HUDEP-2 (cell line): Measurements from ENCODE around the gene CD86.
"Not testable (repeated sequence)": the region's sequence is repeated elsewhere in the genome, so short reads cannot be mapped to it uniquely, and the experiment has no call there.

Experiments used
- DNase-seq, 76 experiments: peaks; one replicate each; lab custom pipeline; 2025; ENCODE audit not compliant: unreplicated experiment in 76 of 76; lab: John Stamatoyannopoulos, UW

The CD86 gene, protein sequence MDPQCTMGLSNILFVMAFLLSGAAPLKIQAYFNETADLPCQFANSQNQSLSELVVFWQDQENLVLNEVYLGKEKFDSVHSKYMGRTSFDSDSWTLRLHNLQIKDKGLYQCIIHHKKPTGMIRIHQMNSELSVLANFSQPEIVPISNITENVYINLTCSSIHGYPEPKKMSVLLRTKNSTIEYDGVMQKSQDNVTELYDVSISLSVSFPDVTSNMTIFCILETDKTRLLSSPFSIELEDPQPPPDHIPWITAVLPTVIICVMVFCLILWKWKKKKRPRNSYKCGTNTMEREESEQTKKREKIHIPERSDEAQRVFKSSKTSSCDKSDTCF

DNA sequence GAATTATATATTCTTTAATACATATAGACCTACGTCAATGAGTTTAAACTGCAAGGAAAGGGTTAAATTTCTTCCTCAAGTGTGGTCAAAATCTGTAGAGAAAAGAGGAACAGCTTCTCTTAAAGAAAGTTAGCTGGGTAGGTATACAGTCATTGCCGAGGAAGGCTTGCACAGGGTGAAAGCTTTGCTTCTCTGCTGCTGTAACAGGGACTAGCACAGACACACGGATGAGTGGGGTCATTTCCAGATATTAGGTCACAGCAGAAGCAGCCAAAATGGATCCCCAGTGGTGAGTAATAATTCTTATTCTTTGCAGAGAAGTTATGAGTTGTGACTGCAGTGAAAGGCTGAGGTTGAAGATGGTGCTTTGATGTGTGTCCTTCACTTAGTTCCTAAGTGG lies at the start of gene CD86:
Gene CD86, plus strand, starts transcription at position 148 of the 400 bp plus-strand sequence. Its CDS starts 128 bp downstream, at position 276.
- no peak for DNase-seq

DNA sequence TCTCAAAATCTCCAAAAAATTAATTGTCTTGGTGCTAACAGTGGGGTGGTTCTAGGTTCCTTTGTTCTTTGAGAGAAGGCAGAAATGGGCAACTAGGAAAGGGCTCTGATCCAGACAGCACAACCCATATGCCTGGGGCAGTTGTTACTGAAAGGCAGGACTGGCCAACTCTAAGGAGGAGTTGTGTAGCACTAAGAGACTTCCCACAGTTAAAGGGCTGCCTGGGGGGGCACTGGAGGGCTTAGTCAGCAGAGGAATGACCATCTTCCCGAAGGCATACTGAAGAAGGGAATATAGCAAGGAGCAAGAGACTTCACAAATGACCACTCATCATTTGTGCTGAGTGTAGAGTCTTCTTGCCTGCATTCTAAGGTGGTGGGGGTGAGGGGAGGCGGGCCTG lies 48.9 kb upstream of the CD86 start:
- DNase-seq: peak in 1 of 76 experiments; percentile 1

DNA sequence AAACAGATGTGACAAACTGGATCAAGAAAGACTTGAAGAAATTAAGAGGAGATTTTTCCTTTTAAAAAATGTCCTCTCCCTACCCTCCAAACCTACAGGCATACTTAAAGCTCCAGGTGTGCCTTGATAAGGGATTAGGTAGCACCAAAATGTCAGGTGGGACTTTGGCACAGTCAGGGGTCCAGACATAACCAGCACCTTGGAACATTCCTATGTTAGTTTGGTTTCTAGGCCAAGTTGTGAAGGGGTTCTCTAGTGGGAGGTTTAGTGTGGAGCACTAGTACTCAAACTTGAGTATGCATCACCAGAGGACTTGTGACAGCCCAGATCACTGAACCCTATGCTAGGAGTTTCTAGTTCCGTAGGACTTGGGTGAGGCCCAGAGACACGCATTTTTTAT lies 47.0 kb upstream of the CD86 start:
- DNase-seq: no peak

DNA sequence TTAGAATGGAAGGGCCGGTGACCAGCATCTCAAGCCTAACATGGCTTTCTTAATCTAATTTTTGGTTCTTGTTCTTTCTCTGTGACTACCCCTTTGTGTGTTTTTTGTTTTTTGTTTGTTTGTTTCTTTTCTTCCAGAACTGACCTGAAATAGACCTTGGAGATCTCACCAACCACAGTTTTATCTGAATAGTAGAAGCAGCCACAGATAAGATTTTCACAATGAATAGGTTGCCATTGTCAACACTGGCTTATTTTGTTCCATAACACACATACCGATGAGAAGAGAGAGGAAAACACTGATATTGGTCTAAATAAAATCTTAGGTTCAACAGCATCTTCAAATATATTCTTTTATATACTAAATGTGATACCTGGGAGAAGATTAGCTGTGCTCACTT lies 44.7 kb upstream of the CD86 start:
- no peak for DNase-seq

DNA sequence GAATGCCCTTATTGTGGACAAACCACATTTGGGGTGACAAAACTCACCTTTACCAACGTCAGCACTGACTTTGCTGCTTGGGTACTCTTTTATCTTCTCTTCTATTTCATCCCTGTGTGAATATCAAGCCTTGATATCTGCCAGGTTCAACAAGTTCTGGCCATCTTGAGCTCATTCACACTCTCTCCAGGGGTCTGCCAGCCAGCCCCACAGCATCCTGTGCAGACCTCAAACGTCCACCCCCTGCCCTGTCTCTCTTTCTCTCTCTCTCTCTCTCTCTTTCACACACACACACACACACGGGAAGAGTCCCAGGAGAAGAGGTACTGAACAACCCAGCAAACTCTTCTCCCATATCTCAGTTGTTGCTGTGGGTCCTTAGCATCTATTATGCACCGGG lies 43.8 kb upstream of the CD86 start:
- no peak for DNase-seq

DNA sequence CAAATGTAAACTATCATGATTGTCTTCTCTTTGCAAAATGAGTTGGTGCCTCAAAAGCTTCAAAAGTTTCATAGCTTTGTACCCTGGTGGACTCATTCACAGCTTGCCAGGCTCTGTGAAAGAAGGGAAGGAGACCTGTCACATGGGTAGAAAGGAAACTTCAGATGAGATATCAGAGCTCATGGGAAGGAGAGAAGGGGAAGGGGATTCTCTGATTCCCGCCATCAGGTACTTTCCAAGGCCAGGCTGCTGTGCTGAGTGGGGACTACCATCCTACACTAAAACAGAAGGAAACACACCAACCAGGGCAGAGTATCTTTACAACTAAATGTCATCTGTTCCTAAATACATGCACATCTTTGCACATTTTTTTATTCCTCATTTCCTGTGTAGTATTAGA lies 42.3 kb upstream of the CD86 start:
- no peak for DNase-seq

DNA sequence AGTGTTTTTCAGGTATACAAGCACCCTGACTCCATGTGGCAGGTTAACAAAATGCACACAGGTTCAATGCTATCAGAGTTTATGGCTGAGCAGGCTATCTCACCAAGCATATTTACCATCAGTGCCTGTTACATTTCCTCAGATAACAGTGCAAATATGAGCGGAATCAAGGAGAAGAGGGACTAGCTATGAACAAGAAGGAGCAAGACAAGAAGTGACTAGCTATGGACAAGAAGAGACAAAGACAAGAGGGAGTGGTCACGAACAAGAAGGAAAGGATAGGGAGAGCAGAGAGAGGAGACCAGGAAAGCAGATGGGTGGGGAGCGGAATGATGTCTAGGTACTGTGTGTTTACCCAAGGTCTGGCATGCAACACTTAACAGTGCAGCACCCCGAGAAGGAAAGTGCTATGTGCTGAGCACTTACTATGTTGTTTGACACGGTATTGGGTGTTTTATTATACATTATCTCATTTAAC lies 41.7 kb upstream of the CD86 start:
- DNase-seq: no peak

DNA sequence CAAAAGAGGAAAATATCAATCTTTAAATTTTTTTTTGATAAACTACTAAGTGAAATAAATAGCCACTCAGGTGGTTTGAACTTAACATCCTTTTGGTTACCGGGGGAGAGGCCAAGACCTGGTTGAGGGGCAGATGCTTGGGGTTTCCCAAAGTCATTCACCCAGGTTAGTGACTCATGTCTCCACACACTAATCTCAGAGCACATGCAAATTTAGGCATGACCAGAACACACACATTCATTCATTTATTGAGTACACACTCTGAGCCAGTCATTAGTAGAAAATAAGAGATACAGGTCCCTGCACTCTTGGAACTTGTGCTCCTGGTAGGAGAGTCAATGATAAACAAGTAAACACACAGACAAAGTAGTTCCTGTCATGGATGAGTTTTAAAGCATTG lies 40.4 kb upstream of the CD86 start:
- DNase-seq: no peak

DNA sequence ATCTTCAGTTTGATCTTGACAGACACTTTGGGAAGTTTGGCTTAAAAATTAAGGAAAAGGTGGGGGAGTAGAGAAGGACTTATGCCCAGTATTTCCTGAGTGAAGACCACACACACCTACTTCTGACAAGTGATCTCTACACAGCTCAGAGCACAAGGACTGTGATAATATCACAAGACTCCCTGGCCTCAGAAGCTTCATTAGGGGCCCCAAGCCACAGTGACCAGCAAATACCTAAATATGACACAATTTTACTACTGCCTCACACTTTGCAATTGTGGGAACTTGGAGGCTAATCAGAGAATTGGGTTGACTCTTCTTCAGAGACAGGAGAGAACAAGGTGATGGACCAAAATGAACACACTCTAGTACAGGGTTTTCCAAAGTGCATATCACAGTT lies 35.7 kb upstream of the CD86 start:
- no peak for DNase-seq

DNA sequence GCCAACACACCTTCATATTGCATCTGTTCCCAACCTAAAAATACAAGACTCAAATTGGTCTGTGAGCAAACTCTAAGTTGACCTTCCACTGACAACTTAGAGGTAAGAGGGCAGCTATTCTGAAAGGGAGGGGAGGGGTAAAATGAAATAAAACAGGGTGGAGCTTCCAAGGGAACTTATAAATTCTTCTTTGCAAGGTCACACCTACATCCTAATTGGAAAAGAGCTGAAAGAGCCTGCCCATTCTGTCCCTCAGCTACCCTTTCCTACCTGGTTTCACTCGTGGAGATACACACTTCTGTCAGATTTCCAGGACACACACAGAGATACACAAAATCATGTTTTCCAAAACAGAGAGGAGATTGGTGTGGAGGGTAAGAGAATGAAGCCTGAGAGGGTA lies 34.1 kb upstream of the CD86 start:
- no peak for DNase-seq

DNA sequence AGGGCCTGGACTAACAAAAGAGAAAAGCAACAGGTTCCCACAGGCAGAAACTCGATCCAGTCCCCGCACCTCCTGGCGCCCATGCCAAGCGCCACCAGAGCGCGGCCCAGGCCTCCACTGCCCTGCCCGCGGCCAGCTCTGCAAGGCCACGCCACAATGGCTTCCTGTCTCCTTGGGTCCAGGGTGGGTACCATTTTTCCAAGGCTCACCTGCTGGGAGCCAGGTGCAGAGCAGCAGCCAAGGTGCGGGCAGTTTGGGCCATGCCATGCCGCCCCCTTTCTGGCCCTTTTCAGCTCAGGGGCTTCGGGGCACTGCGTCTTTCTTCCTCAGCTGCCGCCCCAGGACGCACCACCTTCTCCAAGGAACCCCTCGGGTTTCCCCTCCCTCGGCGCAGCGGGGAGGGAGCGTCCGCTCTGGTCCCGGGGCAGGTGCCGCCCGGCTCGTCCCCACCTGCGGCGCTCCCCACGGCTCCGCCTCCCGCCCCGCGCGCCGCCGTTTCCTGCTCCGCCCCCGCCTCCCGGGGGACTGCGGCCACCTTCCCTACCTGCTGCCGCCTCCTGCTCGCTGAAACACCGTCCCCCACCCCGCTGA lies 33.3 kb upstream of the CD86 start, which contains the start of gene ILDR1:
Gene ILDR1, minus strand, starts transcription at position 437 of the 591 bp plus-strand sequence. Its CDS starts 170 bp downstream, at position 267.
- DNase-seq: no peak

DNA sequence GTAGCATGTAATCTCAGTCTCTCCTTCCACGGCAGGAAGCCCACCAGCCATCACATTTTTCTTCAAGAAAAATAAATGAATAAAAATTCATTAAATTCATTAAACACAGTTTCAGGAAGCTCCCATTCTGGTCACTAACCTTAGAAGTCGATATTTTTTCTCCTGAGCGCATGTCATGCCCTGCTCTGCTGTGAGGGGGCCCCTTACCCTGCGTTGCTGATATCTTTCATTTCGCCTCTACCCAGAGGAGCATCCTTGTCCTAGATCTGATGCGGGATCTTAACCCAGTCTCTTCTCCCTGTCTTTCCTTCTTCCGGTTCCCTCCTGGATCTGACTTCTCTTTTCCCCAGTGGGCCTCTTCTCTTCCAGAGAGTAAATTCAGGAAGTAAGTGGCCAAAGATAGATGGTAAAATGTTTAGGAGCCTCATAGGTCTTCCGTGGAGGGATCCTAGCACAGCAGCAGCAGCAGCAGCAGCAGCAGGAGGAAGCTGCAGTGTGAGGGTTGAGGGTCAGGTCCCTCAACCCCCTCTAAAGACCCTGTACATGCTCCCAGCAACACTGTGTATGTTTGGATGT lies 31.7 kb upstream of the CD86 start:
- DNase-seq: no peak

DNA sequence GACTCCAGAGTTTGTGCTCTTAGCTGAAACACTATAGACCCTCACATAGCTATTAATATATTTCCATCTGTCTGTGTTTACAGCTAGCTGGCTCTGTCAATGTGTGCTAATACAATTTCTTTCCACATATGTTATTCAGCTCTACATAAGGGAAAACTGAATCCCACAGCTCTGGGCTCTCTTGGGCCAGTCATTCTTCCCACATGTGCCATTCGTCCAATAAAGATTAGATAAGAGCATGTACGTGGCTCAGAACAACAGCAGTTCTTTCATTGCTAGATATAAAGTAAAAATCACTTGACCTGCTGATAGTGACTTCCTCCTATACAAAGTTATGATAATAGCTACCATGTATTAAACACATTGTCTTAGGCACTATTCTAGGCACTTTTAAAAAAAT lies 30.4 kb upstream of the CD86 start:
- DNase-seq: no peak

DNA sequence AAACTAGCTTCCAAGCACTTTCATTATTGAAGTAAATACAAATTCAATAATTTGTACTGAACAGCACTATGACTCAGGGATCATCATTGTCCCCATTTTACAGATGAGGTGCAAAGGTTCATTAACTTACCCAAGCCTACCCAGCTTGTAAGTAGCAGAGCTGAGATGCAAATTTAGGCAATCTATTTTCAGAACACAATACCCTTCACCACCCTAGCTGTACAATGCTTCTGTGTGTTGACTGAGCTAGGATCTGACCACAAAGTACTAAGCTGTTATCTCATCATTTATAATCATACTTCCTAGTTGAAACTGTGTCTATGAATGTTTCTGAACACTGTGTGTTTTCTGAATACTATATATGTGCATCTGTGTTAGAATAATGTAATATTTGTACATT lies 29.9 kb upstream of the CD86 start:
- DNase-seq: no peak

DNA sequence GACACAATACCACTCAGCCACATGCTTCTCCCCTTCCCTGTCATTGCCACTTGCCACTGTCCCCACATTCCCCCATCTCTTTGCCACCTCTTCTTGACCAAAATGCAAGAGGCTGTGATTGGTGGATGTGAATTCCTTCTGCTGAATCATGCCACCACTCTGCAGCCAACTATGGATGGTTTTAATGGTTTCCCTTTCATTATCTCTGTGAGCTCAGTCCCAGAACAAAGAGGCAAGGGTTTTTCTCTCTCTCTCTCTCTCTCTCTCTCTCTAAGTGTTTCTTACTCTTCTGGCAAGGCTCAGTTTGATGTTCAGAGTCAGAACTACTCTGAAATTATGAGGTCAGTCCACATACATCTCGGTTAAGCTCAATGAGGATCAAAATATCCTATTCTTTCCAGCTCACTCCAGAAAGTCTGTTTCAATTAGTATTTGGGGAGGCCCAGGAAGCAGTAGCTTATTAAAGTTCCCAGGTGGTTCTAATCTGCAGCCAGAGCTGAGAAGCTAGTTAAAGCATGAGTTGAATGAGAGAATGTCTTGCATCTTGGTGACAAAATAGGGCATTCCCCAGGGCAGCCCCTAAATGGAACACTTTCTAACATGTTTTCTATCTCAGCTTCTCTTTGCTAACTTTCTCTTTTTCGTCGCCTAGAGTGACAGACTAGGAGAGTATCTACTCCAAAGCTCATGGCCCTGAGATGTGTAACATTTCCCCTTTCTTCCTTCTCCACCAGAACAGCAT lies 24.6 kb upstream of the CD86 start:
- no peak for DNase-seq

DNA sequence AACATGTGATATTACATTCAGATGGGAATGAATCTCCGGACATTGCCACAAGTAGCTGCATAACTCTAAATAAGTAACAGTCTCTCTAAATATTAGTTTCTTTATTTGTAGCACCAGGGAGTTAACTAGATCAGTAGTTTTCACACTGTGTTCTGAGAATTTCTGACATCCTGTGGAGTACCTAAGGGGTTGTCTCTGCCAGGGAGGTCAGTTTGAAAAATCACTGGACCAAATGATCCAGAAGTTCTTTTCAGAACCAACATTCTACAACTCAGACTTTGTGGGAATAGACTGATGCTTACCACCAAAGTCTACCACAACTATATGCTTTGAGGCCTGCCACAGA lies 24.1 kb upstream of the CD86 start:
- DNase-seq: no peak

DNA sequence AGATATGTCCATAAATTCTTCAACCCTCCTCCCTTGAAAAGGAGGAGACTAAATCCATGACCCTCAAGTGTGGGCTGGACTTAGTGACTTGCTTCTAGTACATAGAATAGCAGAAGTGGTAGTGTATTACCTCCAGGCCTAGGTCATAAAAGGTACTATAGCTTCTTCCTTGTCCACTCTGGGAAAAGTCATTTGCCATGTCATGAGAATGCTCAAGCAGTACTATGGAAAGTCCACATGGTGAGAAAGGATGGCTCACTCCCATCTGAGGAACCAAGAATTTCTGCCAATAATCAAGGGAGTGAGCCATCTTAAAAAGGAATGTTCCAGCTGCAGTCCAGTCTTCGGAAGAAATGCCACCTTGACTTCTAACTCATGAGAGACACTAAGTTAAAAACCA lies 22.6 kb upstream of the CD86 start:
- DNase-seq: no peak

DNA sequence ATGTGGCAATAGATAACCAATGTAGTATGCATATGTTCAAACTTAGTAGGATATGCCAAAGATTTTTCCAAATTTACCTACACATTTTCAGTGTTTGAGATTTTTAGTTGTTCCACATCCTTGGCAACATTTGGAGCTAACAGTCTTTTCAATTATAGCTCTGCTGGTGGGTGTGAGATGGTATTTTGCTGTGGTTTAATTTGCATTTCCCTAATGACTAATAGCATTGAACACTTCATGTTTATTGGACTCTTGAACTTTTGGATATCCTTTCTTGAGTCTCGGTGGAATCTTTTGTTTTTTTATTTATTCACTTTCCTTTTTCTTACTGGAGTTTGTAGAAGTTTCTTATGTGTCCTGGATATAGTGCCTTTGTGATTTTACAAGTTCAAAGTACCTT lies 22.1 kb upstream of the CD86 start:
- DNase-seq: no peak

DNA sequence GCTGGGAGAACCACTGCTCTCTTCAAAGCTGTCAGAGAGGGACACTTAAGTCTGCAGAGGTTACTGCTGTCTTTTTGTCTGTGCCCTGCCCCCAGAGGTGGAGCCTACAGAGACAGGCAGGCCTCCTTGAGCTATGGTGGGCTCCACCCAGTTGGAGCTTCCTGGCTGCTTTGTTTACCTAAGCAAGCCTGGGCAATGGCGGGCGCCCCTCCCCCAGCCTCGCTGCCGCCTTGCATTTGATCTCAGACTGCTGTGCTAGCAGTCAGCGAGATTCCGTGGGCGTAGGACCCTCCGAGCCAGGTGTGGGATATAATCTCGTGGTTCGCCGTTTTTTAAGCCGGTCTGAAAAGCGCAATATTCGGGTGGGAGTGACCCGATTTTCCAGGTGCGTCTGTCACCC lies 7.9 kb upstream of the CD86 start:
- not testable (repeated sequence) for DNase-seq

DNA sequence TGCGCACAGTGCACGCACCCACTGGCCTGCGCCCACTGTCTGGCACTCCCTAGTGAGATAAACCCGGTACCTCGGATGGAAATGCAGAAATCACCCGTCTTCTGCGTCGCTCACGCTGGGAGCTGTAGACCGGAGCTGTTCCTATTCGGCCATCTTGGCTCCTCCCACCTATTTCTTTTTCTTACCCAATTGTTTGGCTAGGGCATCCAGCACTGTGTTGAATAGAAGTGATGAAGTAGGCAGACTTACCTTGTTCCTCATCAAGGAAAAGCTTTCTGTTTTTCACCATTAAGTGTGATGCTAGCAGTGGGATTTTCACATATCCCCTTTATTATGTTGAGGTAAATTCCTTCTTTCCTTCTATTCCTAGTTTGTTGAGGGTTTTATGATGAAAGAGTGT lies 7.4 kb upstream of the CD86 start:
- DNase-seq: not testable (repeated sequence)

DNA sequence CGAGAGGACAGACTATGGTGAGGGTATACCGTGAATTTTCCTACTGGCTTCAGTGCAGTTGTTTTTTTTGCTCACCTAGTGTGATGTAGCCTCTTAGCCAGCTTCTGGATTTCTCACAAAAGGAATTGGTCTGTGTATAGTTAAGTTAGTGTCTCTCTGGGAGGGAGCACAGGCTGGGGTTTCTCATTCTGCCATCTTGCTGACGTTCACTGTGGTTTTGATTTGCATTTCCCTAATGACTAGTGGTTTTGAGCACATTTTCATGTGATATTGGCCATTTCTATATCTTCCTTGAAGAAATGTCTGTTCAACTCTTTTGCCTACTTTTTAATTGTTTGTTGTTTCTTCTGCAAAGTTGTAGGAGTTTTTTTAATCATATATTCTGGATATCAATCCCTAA lies 2.2 kb upstream of the CD86 start:
- DNase-seq: no peak
